Measurements from ENCODE around the gene DMAC2. TPM values are rescaled to one million over a fixed set of nuclear protein-coding genes. Genes with fewer than 3 reads are reported as not detected.
A peak's percentile ranks its signal among the peaks of the same experiment; 100 is the strongest.
"Not testable (repeated sequence)": the region's sequence is repeated elsewhere in the genome, so short reads cannot be mapped to it uniquely, and the experiment has no call there.

DMAC2 gene
- total and polyA plus RNA-seq, 8 donors, result 8.2 to 50.9 (median 41.7) TPM

DNA sequence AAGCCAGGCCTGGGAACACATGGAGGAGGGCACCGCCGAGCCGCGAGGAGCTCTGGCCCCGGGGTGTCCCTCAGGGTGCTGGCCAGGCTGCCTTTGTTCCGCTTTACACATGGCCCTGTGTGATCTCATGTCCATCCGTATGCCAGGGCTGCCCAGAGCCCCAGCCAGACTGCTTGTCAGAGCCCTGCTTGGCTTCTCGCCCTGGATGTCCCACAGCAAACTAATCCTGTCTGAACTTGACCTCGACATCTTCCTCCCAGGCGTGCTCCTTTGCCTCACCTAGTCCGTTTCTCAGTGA lies 27.8 kb downstream of the DMAC2 start:
- Histone ChIP-seq H3K36me3 (peaks cover 39 to 69% (median 63%) of the 10 kb centered on the region in 4 donors), H3K4me3 (no peak overlapping the region), H3K4me1 (peaks cover 12 to 74% (median 26%) of the 10 kb centered on the region in 4 donors), H3K9me3 (no peaks in the 10 kb centered on the region), H3K27ac (no peak overlapping the region), H3K27me3 (no peaks in the 10 kb centered on the region)
- WGBS, 5 donors, result 71 to 96% (median 82%) methylated on average over 10 to 11 of the region's 11 CpGs
- TF ChIP-seq POLR2A (IDR thresholded peaks at IDR 0.05) (no peak), EP300 (IDR thresholded peaks at IDR 0.05) (no peak), POLR2AphosphoS5 (IDR thresholded peaks at IDR 0.05) (no peak)
- TF ChIP-seq, protein P1, sequence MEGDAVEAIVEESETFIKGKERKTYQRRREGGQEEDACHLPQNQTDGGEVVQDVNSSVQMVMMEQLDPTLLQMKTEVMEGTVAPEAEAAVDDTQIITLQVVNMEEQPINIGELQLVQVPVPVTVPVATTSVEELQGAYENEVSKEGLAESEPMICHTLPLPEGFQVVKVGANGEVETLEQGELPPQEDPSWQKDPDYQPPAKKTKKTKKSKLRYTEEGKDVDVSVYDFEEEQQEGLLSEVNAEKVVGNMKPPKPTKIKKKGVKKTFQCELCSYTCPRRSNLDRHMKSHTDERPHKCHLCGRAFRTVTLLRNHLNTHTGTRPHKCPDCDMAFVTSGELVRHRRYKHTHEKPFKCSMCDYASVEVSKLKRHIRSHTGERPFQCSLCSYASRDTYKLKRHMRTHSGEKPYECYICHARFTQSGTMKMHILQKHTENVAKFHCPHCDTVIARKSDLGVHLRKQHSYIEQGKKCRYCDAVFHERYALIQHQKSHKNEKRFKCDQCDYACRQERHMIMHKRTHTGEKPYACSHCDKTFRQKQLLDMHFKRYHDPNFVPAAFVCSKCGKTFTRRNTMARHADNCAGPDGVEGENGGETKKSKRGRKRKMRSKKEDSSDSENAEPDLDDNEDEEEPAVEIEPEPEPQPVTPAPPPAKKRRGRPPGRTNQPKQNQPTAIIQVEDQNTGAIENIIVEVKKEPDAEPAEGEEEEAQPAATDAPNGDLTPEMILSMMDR (IDR thresholded peaks at IDR 0.05), result no peak
- intact Hi-C loops (cut with DNase I; ENCODE audit: low total_unique reads), result no loop called here
- peak in 1 of 2 donors; percentile 60 for DNase-seq

DNA sequence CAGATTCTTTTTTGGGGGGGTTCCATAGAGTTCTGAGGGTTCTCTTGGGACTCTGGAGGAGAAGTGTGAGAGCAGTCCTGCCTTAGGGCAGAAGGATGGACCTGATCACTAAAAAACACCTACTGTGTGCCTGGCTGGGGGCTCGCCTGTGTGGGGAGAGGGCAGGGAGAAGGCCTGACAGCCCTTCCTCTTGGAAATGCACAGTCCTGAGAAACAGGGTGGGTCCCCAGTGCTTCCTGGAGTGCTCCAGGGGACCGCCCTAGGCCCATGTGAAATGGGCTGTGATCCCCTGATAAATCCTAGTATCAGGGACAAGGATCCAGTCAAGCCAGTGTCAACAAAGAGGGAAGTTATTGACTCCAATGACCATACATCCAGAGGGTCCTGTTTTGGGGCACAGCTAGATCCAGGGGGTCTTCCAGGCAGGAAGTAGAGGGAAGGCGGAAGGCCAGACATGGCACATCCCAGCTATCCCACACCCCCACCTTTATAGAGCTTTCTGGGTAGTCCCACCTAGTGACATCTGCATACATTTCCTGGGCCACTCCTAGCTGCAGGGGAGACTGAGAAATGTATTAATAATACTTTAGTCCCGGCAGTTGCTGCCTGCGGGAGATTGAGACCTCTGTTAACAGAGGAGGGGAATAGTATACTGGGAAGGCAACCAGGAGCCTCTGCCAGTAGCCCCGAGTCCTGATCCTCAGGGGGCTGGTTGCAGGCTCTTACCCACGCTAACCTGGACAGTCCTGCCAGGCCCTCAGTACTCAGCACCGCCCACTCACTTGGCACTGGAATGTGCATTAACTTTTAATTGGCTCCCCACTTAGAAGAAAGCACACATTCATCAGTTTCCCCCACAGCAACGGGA lies 28.4 kb downstream of the DMAC2 start:
- no peaks in the 10 kb centered on the region for H3K9me3 ChIP-seq
- peak overlapping the region in 3 of 5 donors; percentile 72 to 80 (median 73) for H3K27ac ChIP-seq
- WGBS, 5 donors, result 72 to 84% (median 73%) methylated on average over 9 of the region's 9 CpGs
- H3K4me3 ChIP-seq, result no peak overlapping the region
- DNase-seq, result no peak
- intact Hi-C loops (cut with DNase I; ENCODE audit: low total_unique reads), result no loop called here
- TF ChIP-seq POLR2A (IDR thresholded peaks at IDR 0.05), result no peak
- TF ChIP-seq POLR2AphosphoS5 (IDR thresholded peaks at IDR 0.05), result no peak
- TF ChIP-seq EP300 (IDR thresholded peaks at IDR 0.05), result no peak
- TF ChIP-seq, protein P1 (IDR thresholded peaks at IDR 0.05), result no peak
- no peaks in the 10 kb centered on the region for H3K27me3 ChIP-seq
- peaks cover 12 to 76% (median 26%) of the 10 kb centered on the region in 4 donors for H3K4me1 ChIP-seq
- peaks cover 33 to 63% (median 57%) of the 10 kb centered on the region in 4 donors for H3K36me3 ChIP-seq

DNA sequence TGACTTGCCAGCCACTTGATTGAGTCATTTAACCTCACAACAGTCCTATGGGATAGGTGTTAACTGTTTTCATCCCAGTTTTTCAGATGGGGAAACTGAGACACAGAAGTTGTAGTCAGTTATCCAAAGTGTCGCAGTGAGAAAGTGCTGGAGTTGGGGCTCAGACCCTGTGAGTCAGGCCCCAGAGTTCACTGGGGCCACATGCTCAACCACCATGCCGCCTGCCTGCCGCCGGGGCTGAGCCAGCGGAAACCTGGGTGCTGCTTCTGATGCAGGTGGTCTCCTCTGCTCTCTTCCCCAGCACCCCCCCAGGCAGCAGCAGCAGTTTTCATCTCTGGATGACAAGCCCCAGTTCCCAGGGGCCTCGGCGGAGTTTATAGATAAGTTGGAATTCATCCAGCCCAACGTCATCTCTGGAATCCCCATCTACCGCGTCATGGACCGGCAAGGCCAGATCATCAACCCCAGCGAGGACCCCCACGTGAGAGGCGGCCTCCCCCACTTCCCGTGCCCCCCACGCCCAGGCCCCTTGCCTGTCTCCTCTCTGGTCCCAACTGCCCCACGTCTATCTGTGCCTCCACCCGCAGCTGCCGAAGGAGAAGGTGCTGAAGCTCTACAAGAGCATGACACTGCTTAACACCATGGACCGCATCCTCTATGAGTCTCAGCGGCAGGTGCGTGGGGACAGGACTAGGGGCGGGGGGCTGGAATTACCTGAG lies 29.2 kb downstream of the DMAC2 start:
- no peaks in the 10 kb centered on the region for H3K27me3 ChIP-seq
- intact Hi-C loops (cut with DNase I; ENCODE audit: low total_unique reads), result no loop called here
- TF ChIP-seq EP300 (IDR thresholded peaks at IDR 0.05), result no peak
- TF ChIP-seq POLR2AphosphoS5 (IDR thresholded peaks at IDR 0.05), result no peak
- TF ChIP-seq POLR2A (IDR thresholded peaks at IDR 0.05), result no peak
- TF ChIP-seq, protein P1 (IDR thresholded peaks at IDR 0.05), result no peak
- 86 to 94% (median 91%) methylated on average over 22 to 23 of the region's 23 CpGs for WGBS, 5 donors
- H3K4me3 ChIP-seq, result no peak overlapping the region
- peaks cover 29 to 57% (median 53%) of the 10 kb centered on the region in 4 donors for H3K36me3 ChIP-seq
- DNase-seq, result no peak
- peak overlapping the region in 3 of 5 donors; percentile 72 to 80 (median 73) for H3K27ac ChIP-seq
- no peaks in the 10 kb centered on the region for H3K9me3 ChIP-seq
- H3K4me1 ChIP-seq, result peaks cover 12 to 77% (median 29%) of the 10 kb centered on the region in 4 donors

DNA sequence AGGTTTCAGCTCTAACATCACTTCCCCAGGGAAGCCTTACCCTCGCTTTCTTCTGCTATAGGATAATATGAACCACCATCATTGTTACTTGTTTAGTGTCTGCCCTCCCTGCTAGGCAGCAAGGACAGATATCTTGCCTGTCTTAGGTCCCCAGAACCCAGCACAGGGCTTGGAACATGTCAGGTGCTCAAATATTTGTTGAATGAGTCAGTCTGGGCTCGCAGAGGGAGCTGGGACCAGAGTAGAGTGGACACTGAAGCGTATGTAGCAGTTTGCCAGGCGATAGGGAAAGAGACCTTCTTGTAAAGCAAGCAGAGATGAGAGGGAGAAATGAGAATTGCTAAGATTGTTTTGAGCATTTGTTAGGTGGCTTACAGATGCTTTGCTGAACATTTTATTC lies 30.4 kb downstream of the DMAC2 start:
- H3K4me3 ChIP-seq, result no peak overlapping the region
- H3K36me3 ChIP-seq, result peaks cover 23 to 44% (median 41%) of the 10 kb centered on the region in 4 donors
- no peaks in the 10 kb centered on the region for H3K9me3 ChIP-seq
- WGBS, 5 donors, result 27 to 54% (median 43%) methylated on average over 4 of the region's 4 CpGs
- TF ChIP-seq POLR2A (IDR thresholded peaks at IDR 0.05) (no peak), EP300 (IDR thresholded peaks at IDR 0.05) (no peak), POLR2AphosphoS5 (IDR thresholded peaks at IDR 0.05) (peak; percentile 7 to 67 (median 47))
- peak overlapping the region; percentile 67 to 80 (median 72) for H3K27ac ChIP-seq
- peaks cover 12 to 74% (median 29%) of the 10 kb centered on the region in 4 donors for H3K4me1 ChIP-seq
- intact Hi-C loops (cut with DNase I; ENCODE audit: low total_unique reads), result no loop called here
- no peaks in the 10 kb centered on the region for H3K27me3 ChIP-seq
- peak; percentile 76 to 88 for DNase-seq

DNA sequence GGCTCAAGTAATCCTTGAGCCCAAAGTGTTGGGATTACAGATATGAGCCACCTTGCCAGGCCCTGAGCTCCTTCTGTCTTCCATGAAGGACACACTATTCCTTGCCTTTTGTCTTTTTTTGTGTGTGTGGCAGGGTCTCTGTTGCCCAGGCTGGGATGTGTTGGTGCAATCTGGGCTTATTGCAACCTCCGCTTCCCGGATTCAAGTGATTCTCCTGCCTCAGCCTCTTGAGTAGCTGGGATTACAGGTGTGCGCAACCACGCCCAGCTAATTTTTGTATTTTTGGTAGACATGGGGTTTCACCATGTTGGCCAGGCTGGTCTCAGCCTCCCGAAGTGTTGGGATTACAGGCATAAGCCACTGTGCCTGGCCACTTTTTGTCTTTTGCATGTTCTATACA lies 30.9 kb downstream of the DMAC2 start:
- H3K9me3 ChIP-seq; intact Hi-C loops (cut with DNase I; ENCODE audit: low total_unique reads); DNase-seq; H3K4me3 ChIP-seq; H3K27me3 ChIP-seq: not testable (repeated sequence)
- peaks cover 12 to 75% (median 29%) of the 10 kb centered on the region in 4 donors for H3K4me1 ChIP-seq
- peaks cover 20 to 42% (median 37%) of the 10 kb centered on the region in 4 donors for H3K36me3 ChIP-seq
- 74 to 87% (median 78%) methylated on average over 5 of the region's 5 CpGs for WGBS, 5 donors
- peak overlapping the region; percentile 67 to 80 (median 72) for H3K27ac ChIP-seq
